Type B pancreatic cell (in vitro differentiated cells): Measurements from ENCODE around the gene F2RL1. TPM values are rescaled to one million over a fixed set of nuclear protein-coding genes. Genes with fewer than 3 reads are reported as not detected.

ENCODE experiments used
- DNase-seq: peaks from one replicate; pipeline ENCODE4 v3.0.0; 2021; ENCODE audit warnings: mixed read lengths; ENCODE audit not compliant: unreplicated experiment; ENCODE audit errors: extremely low spot score
- H3K27ac Mint-ChIP-seq: 2 replicates; pipeline ENCODE4 v1.8.0; 2021; ENCODE audit warnings: mild to moderate bottlenecking, mixed read lengths
- H3K27me3 Mint-ChIP-seq: 2 replicates; pipeline ENCODE4 v1.8.0; 2021; ENCODE audit warnings: mixed read lengths
- H3K36me3 Mint-ChIP-seq: 2 replicates; pipeline ENCODE4 v1.8.0; 2021; ENCODE audit warnings: mixed read lengths
- H3K4me1 Mint-ChIP-seq: one replicate; pipeline ENCODE4 v1.8.0; 2021; ENCODE audit warnings: mixed read lengths; ENCODE audit not compliant: unreplicated experiment
- H3K4me3 Mint-ChIP-seq: 2 replicates; pipeline ENCODE4 v1.8.0; 2021; ENCODE audit warnings: mild to moderate bottlenecking, mixed read lengths
- H3K9me3 Mint-ChIP-seq: 2 replicates; pipeline ENCODE4 v1.8.0; 2021; ENCODE audit warnings: mixed read lengths
- total RNA-seq: library from RNA; stranded (reverse); gene quantifications from 2 replicates; pipeline ENCODE4 v1.2.1, GENCODE V29; 2021; ENCODE audit warnings: low replicate concordance
- TF ChIP-seq, protein P1 (sequence below): fragments of 200-600 bp; sonication (generic); conservative IDR thresholded peaks from 2 replicates; pipeline ENCODE4 v1.5.0; 2021; ENCODE audit warnings: antibody characterized with exemption, mild to moderate bottlenecking

F2RL1 gene
- total RNA-seq, 1 donor from 2014 or later: 10.9 TPM

DNA sequence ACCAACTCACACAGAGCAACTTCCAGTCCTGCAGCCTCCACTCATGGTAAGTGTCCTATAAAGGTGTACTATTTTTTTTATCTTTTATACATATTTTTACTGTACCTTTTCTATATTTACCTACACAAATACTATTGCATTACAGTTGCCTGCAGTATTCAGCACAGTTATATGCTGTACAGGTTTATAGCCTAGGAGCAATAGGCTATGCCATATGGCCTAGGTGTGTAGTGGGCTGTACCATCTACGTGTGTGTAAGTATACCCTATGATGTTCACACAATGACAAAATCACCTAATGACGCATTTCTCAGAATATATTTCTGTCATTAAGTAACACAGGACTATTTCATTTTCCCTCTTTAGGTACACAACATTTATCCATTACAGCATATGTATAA is 47.7 kb downstream of the F2RL1 start:
- Mint-ChIP-seq H3K4me1 (peaks cover 22% of the 10 kb centered on the region), H3K9me3 (peaks cover 5% of the 10 kb centered on the region), H3K27me3 (no peaks in the 10 kb centered on the region), H3K4me3 (no peak overlapping the region), H3K27ac (no peak overlapping the region), H3K36me3 (no peaks in the 10 kb centered on the region)
- TF ChIP-seq, protein P1, sequence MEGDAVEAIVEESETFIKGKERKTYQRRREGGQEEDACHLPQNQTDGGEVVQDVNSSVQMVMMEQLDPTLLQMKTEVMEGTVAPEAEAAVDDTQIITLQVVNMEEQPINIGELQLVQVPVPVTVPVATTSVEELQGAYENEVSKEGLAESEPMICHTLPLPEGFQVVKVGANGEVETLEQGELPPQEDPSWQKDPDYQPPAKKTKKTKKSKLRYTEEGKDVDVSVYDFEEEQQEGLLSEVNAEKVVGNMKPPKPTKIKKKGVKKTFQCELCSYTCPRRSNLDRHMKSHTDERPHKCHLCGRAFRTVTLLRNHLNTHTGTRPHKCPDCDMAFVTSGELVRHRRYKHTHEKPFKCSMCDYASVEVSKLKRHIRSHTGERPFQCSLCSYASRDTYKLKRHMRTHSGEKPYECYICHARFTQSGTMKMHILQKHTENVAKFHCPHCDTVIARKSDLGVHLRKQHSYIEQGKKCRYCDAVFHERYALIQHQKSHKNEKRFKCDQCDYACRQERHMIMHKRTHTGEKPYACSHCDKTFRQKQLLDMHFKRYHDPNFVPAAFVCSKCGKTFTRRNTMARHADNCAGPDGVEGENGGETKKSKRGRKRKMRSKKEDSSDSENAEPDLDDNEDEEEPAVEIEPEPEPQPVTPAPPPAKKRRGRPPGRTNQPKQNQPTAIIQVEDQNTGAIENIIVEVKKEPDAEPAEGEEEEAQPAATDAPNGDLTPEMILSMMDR: no peak
- no peak for DNase-seq

DNA sequence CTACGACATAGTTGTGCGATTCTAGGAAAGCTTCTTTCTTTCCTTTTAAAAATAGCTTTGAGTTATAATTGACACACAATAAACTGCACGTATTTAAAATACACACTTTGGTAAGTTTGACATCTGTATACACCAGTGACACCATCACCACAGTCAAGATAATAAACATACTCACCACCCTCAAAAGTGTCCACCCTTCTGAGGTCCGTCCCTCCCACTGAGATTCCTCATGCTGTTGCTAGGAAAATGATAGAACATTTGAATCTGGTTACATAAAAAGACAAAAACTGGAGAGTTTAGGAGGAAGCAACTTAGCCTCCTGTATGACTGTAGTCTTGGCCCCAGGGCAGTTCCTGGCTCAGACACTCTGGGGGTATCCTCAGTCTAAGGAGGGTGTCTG is 48.2 kb downstream of the F2RL1 start:
- Mint-ChIP-seq H3K9me3 (peaks cover 5% of the 10 kb centered on the region), H3K27me3 (no peaks in the 10 kb centered on the region), H3K27ac (no peak overlapping the region), H3K4me3 (no peak overlapping the region), H3K4me1 (peaks cover 18% of the 10 kb centered on the region), H3K36me3 (no peaks in the 10 kb centered on the region)
- no peak for DNase-seq
- TF ChIP-seq, protein P1: no peak

DNA sequence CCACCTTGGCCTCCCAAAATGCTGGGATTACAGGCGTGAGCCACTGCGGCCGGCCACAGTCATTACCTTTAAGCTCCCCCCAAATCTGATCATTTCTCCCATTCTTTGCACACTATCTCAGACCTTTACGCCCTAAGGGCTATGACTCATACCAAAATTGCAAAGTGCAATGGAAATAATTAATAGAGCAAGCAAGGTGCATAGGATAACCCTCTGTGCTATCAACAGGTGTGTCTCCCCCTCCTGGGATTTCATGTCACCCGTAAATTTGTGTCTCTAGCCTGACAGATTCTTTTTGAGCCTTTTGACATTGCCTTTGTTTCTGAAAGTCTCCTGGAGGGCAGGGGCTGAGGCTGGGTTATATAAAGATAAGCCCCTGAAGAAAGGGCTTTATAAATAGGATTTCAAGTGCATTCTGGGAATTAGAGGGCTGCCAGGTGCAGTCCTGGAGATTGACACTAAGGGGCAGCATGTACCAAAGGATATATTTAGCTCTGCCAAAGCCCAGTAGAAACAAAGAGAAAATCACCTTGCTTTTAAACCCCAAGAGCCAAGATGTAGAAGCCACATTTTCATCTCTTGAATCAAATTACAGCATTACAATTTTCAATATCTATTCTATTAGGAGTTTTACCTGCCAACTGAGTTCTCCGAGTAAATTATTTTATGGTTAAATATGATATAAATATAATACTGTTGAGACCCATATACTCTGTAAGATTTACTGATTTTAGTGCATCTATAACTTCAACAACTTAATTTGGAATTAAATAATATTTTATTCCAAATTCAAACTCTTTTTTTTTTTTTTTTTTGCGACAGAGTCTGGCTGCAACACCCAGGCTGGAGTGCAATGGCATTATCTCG is 49.2 kb downstream of the F2RL1 start:
- Mint-ChIP-seq H3K27me3 (no peaks in the 10 kb centered on the region), H3K36me3 (no peaks in the 10 kb centered on the region), H3K9me3 (peaks cover under 1% of the 10 kb centered on the region), H3K27ac (peak overlapping the region; percentile 58), H3K4me1 (peaks cover 14% of the 10 kb centered on the region), H3K4me3 (no peak overlapping the region)
- DNase-seq: no peak
- TF ChIP-seq, protein P1: peak; percentile 91

DNA sequence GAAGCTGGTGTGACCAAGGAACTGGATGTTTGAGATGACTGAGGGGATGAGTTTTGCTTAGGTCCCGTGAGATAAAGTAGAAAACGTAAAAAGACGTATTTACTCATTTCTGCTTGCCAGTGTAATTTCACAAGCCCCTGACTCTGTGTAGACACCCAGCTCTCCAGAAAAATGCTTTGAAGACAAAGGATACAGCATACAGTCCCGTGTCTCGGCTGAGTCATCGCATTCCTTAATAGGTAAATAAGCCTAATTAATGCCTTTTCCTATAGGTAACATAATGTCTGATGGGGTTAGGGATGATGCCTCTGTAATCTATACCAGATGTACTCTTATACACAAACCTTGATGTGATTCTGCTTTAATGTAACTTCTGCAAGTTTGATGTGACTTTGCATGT is 51.2 kb downstream of the F2RL1 start:
- no peak overlapping the region for H3K27ac Mint-ChIP-seq
- H3K36me3 Mint-ChIP-seq: no peaks in the 10 kb centered on the region
- DNase-seq: no peak
- no peaks in the 10 kb centered on the region for H3K9me3 Mint-ChIP-seq
- peaks cover 13% of the 10 kb centered on the region for H3K4me1 Mint-ChIP-seq
- H3K27me3 Mint-ChIP-seq: peaks cover 3% of the 10 kb centered on the region
- TF ChIP-seq, protein P1: no peak
- H3K4me3 Mint-ChIP-seq: no peak overlapping the region

DNA sequence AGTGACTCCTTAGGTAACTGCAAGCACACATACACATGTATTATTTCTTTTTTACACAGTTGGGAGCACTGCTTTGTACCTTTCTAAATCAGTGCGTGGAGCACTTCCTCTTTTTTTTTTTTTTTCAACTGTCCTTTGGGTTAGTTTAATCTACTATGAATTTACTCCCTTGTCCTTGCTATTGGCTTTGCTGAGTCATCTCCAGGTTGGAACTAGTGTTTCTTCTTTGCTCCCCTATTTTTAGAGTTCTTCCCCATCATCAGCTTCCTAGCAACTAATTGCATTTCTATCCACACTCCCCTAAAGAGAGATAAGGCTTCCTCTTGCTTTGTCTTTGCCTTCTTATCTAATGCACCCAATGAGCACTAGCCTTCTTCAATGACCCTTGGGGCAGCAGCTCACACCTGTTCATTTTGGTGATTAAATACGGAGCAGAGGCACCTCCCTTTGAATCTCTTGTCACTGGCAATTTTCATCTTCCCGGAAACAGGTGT is 55.3 kb downstream of the F2RL1 start:
- H3K4me3 Mint-ChIP-seq: peak overlapping the region; percentile 46
- no peak overlapping the region for H3K27ac Mint-ChIP-seq
- DNase-seq: no peak
- TF ChIP-seq, protein P1: no peak
- peaks cover 11% of the 10 kb centered on the region for H3K4me1 Mint-ChIP-seq
- H3K27me3 Mint-ChIP-seq: peaks cover 3% of the 10 kb centered on the region
- H3K9me3 Mint-ChIP-seq: no peaks in the 10 kb centered on the region
- no peaks in the 10 kb centered on the region for H3K36me3 Mint-ChIP-seq

Other genes starting within 250 kb of the F2RL1 start
- gene F2RL2, start 195.6 kb upstream of the F2RL1 start, total RNA-seq: 0.29 and 5.1 TPM in 2 replicates
- gene F2R, start 102.9 kb upstream of the F2RL1 start, total RNA-seq: 8.5 and 20.1 TPM in 2 replicates
- 0.56 and 0.67 TPM in 2 replicates for gene S100Z, start 31.0 kb downstream of the F2RL1 start, total RNA-seq
- gene CRHBP, start 134.0 kb downstream of the F2RL1 start, total RNA-seq: 0.14 and 0.87 TPM in 2 replicates
- gene AGGF1, start 211.4 kb downstream of the F2RL1 start, total RNA-seq: 25.1 and 25.4 TPM in 2 replicates